HG03139 (cell line): Measurements from ENCODE around the gene WBP4.

Experiments
- ATAC-seq: cut with Tn5 transposase; IDR thresholded peaks from one replicate; pipeline ENCODE4 v1.9.1; 2021; ENCODE audit not compliant: unreplicated experiment

The WBP4 gene

GRCh38 chr13:41048640-41049039, 12.7 kb upstream of the WBP4 start:
- no peak for ATAC-seq

GRCh38 chr13:41049480-41050440, 11.5 kb upstream of the WBP4 start:
- ATAC-seq, result no peak

- no peak for ATAC-seq
Observed at GRCh38 chr13:41052441-41052840, 8.9 kb upstream of the WBP4 start.

DNA sequence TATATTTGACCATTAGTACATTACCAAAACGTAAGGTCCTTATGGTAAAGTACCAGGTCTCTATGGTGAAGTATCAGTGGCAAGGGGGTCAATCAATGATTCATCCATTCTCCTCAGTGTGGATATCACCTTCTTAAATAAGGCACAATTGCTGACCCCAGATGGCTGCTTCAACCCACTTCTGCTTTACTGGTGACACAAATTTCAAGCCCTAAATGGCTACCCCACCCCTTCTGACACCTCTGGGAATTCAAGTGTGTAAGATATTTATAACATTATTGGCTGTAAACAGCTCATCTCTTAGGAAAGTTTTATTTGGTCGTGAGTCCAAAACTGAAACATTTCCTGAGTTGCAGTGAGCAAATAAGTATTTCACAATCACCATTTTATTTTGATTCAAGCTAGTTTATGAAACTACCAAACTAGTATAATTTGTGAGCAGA, 7.9 kb upstream of the WBP4 start:
- ATAC-seq, result peak; percentile 67

DNA sequence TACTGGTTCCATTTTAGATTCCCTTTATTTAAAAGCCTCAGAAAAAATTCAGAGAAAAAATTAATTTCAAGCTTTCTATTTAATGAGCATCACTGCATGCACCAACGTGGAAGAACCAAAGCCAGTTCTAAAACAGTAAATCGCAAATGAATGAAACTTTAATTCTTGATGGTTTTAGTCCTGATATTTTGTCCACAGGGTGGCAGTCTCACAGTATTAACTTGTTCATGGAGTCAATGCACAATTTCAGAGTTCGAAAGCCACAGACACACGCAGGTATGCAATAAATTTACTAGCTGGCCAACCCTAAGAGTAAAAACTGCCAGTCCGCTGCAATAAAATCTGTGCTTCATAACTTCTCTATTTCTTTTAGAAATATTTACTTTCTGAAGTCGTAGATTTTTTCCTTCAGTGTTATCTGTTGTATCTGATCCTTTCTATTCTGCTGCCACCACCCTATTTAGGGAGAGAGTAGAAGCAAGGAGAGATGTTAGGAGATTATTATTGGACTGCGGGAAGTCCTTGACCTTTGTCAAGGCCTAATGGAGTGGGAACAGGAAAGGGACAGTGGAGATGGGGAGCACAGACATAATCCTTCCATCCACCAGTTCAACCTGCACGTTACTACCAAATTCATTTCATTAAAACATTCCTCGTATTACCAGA, 7.0 kb upstream of the WBP4 start:
- ATAC-seq, result no peak

GRCh38 chr13:41054919-41055619, 6.2 kb upstream of the WBP4 start:
- ATAC-seq, result no peak

DNA sequence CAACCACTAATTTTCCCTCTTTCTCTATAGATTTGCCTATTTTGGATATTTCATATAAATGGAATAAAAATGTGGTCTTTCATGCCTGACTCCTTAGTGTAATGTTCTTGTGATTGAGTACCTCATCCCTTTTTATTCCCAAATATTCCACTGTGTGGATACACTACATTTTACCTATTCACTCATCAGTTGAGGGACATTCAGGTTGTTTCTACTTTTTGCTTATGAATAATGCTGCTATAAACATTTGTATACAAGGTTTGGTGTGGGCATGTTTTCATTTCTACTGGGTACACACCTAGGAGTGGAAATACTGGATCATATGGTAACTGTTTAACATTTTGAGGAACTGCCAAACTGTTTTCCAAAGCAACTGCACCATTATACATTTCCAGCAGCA, 5.1 kb upstream of the WBP4 start:
- no peak for ATAC-seq

- no peak for ATAC-seq
Observed at GRCh38 chr13:41056826-41057711, 4.2 kb upstream of the WBP4 start.

- ATAC-seq, result no peak
Observed at GRCh38 chr13:41058295-41059070, 2.8 kb upstream of the WBP4 start.

DNA sequence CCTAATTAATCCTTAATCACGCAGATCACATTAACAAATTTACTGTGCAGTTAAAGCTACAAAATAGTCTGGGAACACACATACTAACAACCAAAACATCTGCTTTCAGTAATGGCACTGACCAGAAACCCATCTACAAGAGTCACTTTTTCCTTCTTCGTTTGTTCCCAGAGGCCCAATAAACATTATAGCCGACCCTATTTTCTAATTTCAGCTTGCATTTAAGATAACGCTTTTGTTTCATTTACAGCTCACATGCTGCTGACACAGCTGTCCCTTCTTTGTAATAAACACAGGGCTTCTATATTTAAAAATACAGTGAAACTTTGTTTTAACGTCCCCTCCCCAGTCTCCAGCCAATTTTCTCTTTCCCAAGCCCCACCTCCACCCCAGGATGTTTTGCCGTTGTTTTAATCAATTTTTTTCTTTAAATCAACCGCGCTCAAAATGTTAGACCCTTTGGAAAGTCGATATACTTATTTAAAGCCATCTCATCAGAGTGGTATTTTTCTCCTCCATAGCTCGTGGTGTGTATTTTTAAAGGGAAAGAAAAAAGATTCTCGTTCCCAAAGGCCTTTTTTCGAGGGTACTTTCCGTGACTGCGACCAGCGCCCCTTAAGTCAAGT, 1.7 kb upstream of the WBP4 start:
- ATAC-seq, result no peak

- peak; percentile 37 for ATAC-seq
Observed at GRCh38 chr13:41060082-41060723, 1.1 kb upstream of the WBP4 start.

- peak; percentile 28 for ATAC-seq
Observed at GRCh38 chr13:41060724-41061074, 610 bp upstream of the WBP4 start.

DNA sequence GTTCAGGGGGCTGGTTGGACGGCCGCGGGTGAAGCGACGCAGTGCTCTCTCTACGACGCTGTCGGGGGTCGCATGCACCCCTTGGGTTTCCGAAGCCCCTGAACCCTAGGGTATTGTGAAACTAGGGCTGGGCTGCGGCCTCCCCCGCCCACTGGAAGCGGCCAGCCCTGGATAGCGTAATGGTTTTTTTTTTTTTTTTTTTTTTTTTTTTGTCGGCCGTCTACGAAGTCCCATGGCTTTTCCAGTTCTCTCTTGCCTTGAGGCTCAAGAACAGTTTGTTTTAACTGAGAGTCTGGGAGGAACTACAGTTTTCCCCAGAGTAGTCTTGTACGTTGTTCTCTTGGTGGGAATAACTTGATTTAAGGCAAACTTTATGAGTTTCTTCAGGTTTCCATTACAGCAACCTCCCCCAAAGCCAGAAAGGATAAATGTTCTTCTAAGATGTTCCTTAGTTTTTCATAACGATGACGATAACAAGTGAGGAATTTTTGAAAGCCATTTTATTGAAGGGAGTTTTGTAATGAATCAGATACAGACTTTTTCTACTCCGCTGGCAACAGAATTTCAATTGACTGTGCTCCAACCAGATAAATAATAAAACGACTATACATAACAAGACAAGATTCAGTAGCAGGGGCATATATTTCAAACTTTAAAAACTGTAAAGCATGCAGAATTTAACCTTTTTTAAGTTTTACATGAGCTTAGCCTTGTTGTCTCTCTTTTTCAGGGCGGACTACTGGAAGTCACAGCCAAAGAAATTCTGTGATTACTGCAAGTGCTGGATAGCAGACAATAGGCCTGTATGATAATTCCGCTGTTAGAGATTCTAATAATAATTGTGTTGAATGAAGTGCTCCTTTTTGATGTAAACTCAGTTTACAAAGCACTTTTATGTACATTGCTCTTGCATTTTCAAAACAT, 867 bp downstream of the WBP4 start:
- peak; percentile 22 for ATAC-seq

GRCh38 chr13:41064493-41064892, 3.2 kb downstream of the WBP4 start:
- ATAC-seq, result no peak

DNA sequence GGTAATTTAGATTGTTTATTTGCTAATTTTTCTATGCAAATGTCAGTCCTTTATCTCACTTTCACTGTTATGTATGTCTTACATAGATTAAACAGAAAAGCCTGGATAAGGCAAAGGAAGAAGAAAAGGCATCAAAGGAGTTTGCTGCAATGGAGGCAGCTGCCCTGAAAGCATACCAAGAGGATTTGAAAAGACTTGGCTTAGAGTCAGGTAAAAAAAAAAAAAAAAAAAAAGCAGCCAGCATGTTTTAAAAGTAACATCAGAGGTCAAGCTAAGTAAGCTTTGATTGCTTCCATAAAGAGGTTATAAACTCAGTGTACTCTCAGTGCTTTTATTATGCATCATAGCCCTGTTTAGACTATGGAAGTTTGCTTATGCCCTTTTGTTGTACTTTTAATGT, 3.8 kb downstream of the WBP4 start:
- no peak for ATAC-seq

- ATAC-seq, result no peak
Observed at GRCh38 chr13:41074523-41074922, 13.2 kb downstream of the WBP4 start.

GRCh38 chr13:41075034-41075433, 13.7 kb downstream of the WBP4 start:
- no peak for ATAC-seq

DNA sequence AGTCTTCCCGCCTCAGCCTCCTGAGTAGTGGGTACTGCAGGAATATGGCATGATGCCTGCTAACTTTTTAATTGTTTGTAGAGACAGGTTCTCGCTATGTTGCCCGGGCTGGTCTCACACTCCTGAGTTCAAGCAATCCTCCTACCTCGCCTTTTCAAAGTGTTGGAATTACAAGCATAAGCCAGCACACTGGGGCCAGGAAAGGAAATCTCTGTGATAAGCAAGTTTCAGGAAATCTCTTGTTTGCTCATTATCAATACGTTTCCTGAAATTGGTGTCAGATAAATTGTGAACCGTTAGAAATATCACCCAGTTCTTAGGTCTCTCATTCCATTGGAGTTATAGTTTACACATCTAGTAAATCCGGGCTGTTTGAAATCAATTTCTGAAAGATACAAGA, 14.2 kb downstream of the WBP4 start:
- no peak for ATAC-seq
